NCI-H1092 (cell line): ENCODE measurements around the gene PRMT1.

Source experiments
- DNase-seq: peaks from one replicate; lab custom pipeline; 2025; lab: John Stamatoyannopoulos, UW

The PRMT1 gene

GRCh38 chr19:49651029-49651819, 25.8 kb upstream of the PRMT1 start:
- no peak for DNase-seq

DNA sequence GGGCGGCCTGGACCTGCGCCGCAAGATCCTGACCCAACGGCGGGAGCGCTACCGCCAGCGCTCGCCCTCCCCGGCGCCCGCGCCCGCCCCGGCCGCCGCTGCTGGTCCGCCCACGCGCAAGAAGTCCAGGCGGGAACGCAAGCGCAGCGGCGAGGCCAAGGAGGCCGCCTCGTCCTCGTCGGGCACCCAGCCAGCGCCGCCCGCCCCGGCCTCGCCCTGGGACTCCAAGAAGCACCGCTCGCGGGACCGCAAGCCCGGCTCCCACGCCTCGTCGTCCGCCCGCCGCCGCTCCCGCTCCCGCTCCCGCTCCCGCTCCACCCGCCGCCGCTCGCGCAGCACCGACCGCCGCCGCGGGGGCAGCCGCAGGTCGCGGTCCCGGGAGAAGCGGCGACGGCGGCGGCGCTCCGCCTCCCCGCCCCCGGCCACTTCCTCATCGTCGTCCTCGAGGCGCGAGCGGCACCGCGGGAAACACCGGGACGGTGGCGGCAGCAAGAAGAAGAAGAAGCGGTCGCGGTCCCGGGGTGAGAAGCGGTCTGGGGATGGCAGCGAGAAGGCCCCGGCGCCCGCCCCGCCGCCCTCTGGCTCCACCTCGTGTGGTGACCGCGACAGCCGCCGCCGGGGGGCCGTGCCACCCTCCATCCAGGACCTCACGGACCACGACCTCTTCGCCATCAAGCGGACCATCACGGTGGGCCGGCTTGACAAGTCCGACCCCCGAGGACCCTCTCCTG, 25.1 kb upstream of the PRMT1 start:
- no peak for DNase-seq

- DNase-seq, result no peak
These were observed 24.3 kb upstream of the PRMT1 start for GRCh38 chr19:49652551-49653465.

DNA sequence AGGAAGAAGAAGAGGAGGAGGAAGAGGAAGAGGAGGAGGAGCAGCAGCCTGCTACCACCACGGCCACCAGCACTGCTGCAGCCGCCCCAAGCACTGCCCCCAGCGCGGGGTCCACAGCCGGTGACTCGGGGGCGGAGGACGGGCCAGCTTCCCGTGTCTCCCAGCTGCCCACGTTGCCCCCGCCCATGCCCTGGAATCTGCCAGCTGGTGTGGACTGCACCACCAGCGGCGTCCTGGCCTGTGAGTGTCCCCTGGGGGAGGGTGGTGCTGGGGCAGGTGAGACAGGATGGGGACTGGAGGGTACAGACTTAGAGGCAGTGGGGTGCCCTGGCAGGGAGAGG, 23.6 kb upstream of the PRMT1 start:
- DNase-seq, result no peak

- DNase-seq, result no peak
These were observed 22.5 kb upstream of the PRMT1 start for GRCh38 chr19:49654581-49654980.

GRCh38 chr19:49655570-49656455, 21.3 kb upstream of the PRMT1 start:
- no peak for DNase-seq

- no peak for DNase-seq
These were observed 20.5 kb upstream of the PRMT1 start for GRCh38 chr19:49656456-49657109.

GRCh38 chr19:49657493-49658138, 19.5 kb upstream of the PRMT1 start:
- no peak for DNase-seq

GRCh38 chr19:49658139-49658517, 18.9 kb upstream of the PRMT1 start:
- no peak for DNase-seq

GRCh38 chr19:49658566-49659442, 18.3 kb upstream of the PRMT1 start:
- DNase-seq, result no peak

DNA sequence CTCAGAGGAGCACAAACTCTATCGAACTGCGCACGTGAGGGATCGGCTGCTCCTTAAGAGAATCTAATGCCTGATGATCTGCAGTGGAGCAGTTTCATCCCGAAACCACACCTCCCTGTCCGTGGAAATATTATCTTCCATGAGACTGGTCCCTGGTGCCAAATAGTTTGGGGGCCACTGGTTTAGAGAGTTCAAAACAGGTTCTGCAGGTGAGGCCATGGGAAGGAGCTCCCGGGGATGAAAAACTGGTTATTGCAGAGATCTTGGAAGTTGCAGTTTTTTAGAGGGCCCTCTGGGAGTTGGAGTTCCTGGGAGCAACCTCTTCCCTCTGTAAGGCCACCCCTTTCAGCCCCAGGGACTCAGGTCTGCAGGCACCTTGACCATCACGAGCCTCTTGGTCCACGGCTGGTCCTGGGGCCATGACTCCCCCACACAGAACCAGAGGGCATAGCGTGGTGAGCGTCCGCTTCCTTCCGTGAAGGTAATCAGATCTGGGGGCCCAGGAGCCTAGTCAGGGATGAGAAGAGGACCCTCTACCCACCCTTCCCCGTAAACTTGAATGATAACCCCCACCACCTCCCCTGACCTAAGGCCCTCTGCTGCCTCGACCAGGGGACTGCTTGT, 16.6 kb upstream of the PRMT1 start:
- DNase-seq, result no peak

DNA sequence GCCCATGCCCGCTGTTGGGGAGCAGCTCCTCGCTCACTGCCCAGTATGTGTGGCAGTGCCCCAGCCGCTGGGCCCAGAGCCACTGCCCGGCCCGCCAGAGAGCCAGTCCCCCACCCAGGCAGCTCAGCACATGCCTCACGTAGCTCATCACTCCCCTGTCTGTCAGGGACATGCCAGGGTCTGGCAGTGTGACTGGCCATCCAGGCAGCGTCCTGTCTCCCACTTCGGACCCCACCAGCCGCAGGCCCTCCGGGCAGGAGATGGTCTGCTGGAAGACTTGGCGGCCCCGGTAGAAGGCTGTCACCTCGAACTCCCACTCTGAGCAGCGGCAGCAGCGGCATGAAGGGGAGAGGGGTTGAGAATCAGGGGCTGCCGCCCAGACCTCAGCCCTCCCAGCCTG, 15.1 kb upstream of the PRMT1 start:
- no peak for DNase-seq

DNA sequence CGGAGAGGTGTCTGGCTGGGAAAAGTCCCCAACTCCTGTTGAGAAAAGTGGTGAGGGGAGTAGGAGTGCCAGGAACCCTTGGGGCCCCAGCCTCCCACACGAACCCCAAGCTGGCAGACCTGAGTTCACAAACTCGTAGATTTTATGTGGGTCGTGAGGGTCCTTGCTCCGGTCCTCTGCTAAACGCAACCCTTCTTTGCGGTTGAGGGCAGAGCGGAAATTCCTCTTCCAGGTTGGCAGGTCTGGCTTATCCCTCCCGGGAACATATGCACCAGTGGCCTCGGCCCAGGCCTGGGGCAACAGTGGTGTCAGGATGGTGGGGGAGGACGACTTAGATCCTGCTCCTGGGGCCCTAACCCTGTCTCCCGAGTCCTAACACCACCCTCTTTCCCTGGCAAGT, 13.8 kb upstream of the PRMT1 start:
- DNase-seq, result no peak

- DNase-seq, result peak; percentile 34
These were observed 12.7 kb upstream of the PRMT1 start for GRCh38 chr19:49664171-49665035.

DNA sequence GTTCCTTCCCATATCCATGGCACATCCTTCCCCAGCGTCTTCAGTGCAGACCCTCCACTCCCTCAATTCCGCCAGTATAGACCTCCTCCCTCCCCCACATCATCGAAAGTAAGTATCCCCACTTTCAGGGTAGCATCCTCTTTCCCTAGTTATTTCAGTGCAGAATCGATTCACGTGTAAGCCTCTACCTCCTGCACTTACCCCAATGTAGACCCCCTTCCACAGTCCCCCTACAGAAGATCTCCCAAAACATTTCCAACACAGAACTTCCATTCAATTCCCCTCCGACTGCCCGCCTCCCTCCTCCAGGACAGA, 12.1 kb upstream of the PRMT1 start:
- DNase-seq, result no peak

DNA sequence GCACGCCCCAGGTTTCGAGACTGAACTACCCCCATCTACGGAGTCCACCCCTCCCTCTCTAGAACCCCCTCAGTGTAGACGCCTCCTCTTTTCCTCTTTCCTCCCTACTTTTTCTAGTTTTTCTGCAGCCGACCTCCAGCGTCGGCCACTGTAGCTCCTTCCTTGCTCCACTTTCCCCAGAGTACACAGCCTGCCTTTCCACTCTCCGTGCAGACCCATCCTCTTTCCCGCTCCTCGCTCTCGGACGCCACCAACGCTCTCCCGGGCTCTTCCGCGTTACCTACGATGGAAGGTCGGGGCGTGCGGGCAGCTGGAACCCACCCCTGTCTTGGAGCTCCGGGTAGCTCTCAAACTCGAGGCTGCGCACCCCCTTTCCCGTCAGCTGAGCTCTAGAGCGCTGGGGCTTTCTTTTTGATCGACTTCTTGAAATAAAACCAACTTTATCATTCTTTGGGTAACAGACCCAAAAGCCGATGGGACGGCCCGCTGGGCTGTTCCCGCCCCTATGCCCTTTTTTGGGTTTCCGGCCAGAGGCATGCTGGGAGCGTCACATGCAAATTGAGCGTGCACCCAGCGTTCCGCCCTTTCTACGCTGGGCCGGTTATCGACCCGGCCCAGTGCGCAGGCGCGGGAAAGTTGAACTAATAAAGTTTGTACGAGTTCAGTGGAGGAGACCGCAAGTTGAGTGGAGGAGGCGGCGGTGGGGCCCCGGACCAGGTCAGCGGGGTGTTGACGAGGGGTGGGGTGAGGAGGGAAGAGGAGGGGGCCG, 11.5 kb upstream of the PRMT1 start, which contains the start of the genes BCL2L12 and IRF3:
Gene BCL2L12, plus strand, starts transcription at position 583 of the 769 bp plus-strand sequence. CDS start 760 bp downstream, outside the sequence.
Gene IRF3, minus strand, starts transcription at position 507 of the 769 bp plus-strand sequence. CDS start 1,019 bp downstream, outside the sequence.
- peak; percentile 61 for DNase-seq

GRCh38 chr19:49666120-49666444, 11.0 kb upstream of the PRMT1 start:
- DNase-seq, result no peak
